WERI-Rb-1 (cell line): ENCODE data around the gene TNFSF8.

Source experiments
- DNase-seq: peaks from one replicate; pipeline ENCODE4 v3.0.0-alpha.2; 2020
- H3K27ac ChIP-seq: fragments of 250-450 bp; sonication (Bioruptor Pico); 2 replicates; pipeline ENCODE4 v1.5.1; 2020; ENCODE audit warnings: mild to moderate bottlenecking, moderate library complexity
- H3K27me3 ChIP-seq: fragments of 250-450 bp; sonication (Bioruptor Pico); 2 replicates; pipeline ENCODE4 v1.5.1; 2021; ENCODE audit warnings: mild to moderate bottlenecking, low read depth, moderate library complexity; ENCODE audit not compliant: insufficient read depth, severe bottlenecking
- H3K36me3 ChIP-seq: fragments of 250-450 bp; sonication (Bioruptor Pico); 2 replicates; pipeline ENCODE4 v1.5.1; 2020; ENCODE audit warnings: mild to moderate bottlenecking, moderate library complexity
- H3K4me3 ChIP-seq: 2 replicates; pipeline ENCODE4 v1.5.1; 2011; ENCODE audit warnings: low read depth, mild to moderate bottlenecking, control low read depth, low read length
- H3K9me3 ChIP-seq: fragments of 250-450 bp; sonication (Bioruptor Pico); 2 replicates; pipeline ENCODE4 v1.5.1; 2021; ENCODE audit warnings: mild to moderate bottlenecking, moderate library complexity; ENCODE audit not compliant: severe bottlenecking
- CTCF ChIP-seq: IDR thresholded peaks from 2 replicates; pipeline ENCODE4 v1.5.1; 2011; ENCODE audit warnings: low read depth, mild to moderate bottlenecking, control low read depth, inconsistent platforms, low read length

TNFSF8 gene

GRCh38 chr9:114867327-114867726 lies 63.1 kb downstream of the TNFSF8 start:
- no peaks in the 10 kb centered on the region for H3K36me3 ChIP-seq
- no peaks in the 10 kb centered on the region for H3K9me3 ChIP-seq
- TF ChIP-seq CTCF = no peak
- no peak for DNase-seq
- H3K27me3 ChIP-seq = no peaks in the 10 kb centered on the region
- no peak overlapping the region for H3K27ac ChIP-seq
- no peak overlapping the region for H3K4me3 ChIP-seq

- no peaks in the 10 kb centered on the region for H3K9me3 ChIP-seq
- H3K27ac ChIP-seq = no peak overlapping the region
- no peak for TF ChIP-seq CTCF
- no peak overlapping the region for H3K4me3 ChIP-seq
- H3K27me3 ChIP-seq = no peaks in the 10 kb centered on the region
- H3K36me3 ChIP-seq = no peaks in the 10 kb centered on the region
- no peak for DNase-seq
Measured at GRCh38 chr9:114864471-114864870, 65.9 kb downstream of the TNFSF8 start.

- no peak overlapping the region for H3K4me3 ChIP-seq
- no peak for DNase-seq
- TF ChIP-seq CTCF = no peak
Measured at GRCh38 chr9:114861922-114862605, 68.3 kb downstream of the TNFSF8 start.

GRCh38 chr9:114861273-114861672 lies 69.1 kb downstream of the TNFSF8 start:
- H3K27me3 ChIP-seq = no peaks in the 10 kb centered on the region
- no peaks in the 10 kb centered on the region for H3K36me3 ChIP-seq
- no peak for DNase-seq
- no peaks in the 10 kb centered on the region for H3K9me3 ChIP-seq
- no peak for TF ChIP-seq CTCF
- no peak overlapping the region for H3K4me3 ChIP-seq
- no peak overlapping the region for H3K27ac ChIP-seq

More at GRCh38 chr9:114861922-114862605, 68.3 kb downstream of the TNFSF8 start:
- H3K36me3 ChIP-seq = no peaks in the 10 kb centered on the region
- no peaks in the 10 kb centered on the region for H3K27me3 ChIP-seq
- no peak overlapping the region for H3K27ac ChIP-seq
- no peaks in the 10 kb centered on the region for H3K9me3 ChIP-seq

- no peak overlapping the region for H3K4me3 ChIP-seq
- H3K27ac ChIP-seq = no peak overlapping the region
- no peak for TF ChIP-seq CTCF
- no peaks in the 10 kb centered on the region for H3K36me3 ChIP-seq
- H3K27me3 ChIP-seq = no peaks in the 10 kb centered on the region
- H3K9me3 ChIP-seq = no peaks in the 10 kb centered on the region
- DNase-seq = no peak
Measured at GRCh38 chr9:114860187-114860586, 70.2 kb downstream of the TNFSF8 start.

- no peak overlapping the region for H3K4me3 ChIP-seq
- TF ChIP-seq CTCF = no peak
- no peaks in the 10 kb centered on the region for H3K27me3 ChIP-seq
- H3K36me3 ChIP-seq = no peaks in the 10 kb centered on the region
- no peak for DNase-seq
- H3K27ac ChIP-seq = no peak overlapping the region
- no peaks in the 10 kb centered on the region for H3K9me3 ChIP-seq
Measured at GRCh38 chr9:114856942-114857315, 73.5 kb downstream of the TNFSF8 start.
